Measurements from ENCODE around the gene COPZ1.

GRCh38 chr12:54363618-54364017 lies 38.7 kb downstream of the COPZ1 start:
- TF ChIP-seq, protein P1, sequence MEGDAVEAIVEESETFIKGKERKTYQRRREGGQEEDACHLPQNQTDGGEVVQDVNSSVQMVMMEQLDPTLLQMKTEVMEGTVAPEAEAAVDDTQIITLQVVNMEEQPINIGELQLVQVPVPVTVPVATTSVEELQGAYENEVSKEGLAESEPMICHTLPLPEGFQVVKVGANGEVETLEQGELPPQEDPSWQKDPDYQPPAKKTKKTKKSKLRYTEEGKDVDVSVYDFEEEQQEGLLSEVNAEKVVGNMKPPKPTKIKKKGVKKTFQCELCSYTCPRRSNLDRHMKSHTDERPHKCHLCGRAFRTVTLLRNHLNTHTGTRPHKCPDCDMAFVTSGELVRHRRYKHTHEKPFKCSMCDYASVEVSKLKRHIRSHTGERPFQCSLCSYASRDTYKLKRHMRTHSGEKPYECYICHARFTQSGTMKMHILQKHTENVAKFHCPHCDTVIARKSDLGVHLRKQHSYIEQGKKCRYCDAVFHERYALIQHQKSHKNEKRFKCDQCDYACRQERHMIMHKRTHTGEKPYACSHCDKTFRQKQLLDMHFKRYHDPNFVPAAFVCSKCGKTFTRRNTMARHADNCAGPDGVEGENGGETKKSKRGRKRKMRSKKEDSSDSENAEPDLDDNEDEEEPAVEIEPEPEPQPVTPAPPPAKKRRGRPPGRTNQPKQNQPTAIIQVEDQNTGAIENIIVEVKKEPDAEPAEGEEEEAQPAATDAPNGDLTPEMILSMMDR (IDR thresholded peaks at IDR 0.05), result no peak
- TF ChIP-seq POLR2A (IDR thresholded peaks at IDR 0.05), result no peak

All from thyroid gland (tissue), 4 donors.